ENCODE data around the gene TIE1.

DNA sequence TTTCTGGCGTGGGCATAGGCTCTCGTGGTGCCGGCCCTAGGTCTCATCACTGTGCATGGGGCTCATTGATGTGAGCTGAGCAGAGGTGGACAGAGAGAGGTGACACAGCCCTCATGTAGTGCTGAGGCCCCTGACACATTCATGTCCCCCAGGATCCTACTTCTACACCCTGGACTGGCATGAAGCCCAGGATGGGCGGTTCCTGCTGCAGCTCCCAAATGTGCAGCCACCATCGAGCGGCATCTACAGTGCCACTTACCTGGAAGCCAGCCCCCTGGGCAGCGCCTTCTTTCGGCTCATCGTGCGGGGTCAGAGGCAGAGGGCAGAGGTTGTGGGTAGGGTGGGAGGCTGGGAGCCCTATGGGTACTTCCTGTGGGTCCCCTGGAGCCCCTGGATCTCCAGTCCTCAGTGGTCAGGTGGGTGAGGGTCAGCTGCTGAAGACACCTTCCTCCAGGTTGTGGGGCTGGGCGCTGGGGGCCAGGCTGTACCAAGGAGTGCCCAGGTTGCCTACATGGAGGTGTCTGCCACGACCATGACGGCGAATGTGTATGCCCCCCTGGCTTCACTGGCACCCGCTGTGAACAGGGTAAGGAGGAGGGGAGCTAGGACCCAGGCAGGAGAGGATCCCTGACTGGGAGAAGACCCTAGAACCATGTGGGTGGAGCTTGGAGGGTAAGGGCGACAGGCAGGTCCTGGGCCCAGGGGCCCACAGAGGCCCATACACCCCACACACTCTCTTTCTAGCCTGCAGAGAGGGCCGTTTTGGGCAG lies 6.1 kb downstream of the TIE1 start:
- TF ChIP-seq TAF1 (IDR thresholded peaks at IDR 0.05; ENCODE audit: borderline replicate concordance, insufficient read depth, low read length) (no peak), SIN3A (IDR thresholded peaks at IDR 0.05; ENCODE audit: borderline replicate concordance, insufficient read depth, low read length) (no peak)

Data from PFSK-1 (cell line).